Neural progenitor cell (in vitro differentiated cells): ENCODE results near the gene SLC38A1. TPM values are rescaled to one million over a fixed set of nuclear protein-coding genes. Genes with fewer than 3 reads are reported as not detected.
A peak's percentile ranks its signal among the peaks of the same experiment; 100 is the strongest.

Experiments
- DNase-seq: peaks from one replicate; pipeline ENCODE4 v3.0.0-alpha.2; 2016; ENCODE audit warnings: low spot score
- H2AFZ ChIP-seq: fragments of 200-600 bp; sonication (generic); replicated peaks from 2 replicates; pipeline ENCODE4 v1.6.1; 2016; ENCODE audit warnings: antibody characterized with exemption
- H3F3A ChIP-seq: fragments of 200-600 bp; sonication (generic); 2 replicates; pipeline ENCODE4 v1.6.1; 2016; ENCODE audit warnings: antibody characterized with exemption, low read depth
- H3K27ac ChIP-seq: fragments of 200-600 bp; sonication (generic); 2 replicates; pipeline ENCODE4 v1.5.1; 2016; ENCODE audit warnings: mild to moderate bottlenecking
- H3K27me3 ChIP-seq: fragments of 200-600 bp; sonication (generic); 2 replicates; pipeline ENCODE4 v1.6.1; 2016; ENCODE audit warnings: mild to moderate bottlenecking, moderate library complexity
- H3K36me3 ChIP-seq: fragments of 200-600 bp; sonication (generic); 2 replicates; pipeline ENCODE4 v1.5.1; 2016
- H3K4me1 ChIP-seq: fragments of 200-600 bp; sonication (generic); 2 replicates; pipeline ENCODE4 v1.6.1; 2016; ENCODE audit warnings: mixed run types
- H3K4me2 ChIP-seq: fragments of 200-600 bp; sonication (generic); 2 replicates; pipeline ENCODE4 v1.6.1; 2016
- H3K4me3 ChIP-seq: fragments of 200-600 bp; sonication (generic); 2 replicates; pipeline ENCODE4 v1.5.1; 2016
- H3K79me2 ChIP-seq: fragments of 200-600 bp; sonication (generic); 2 replicates; pipeline ENCODE4 v1.6.1; 2016; ENCODE audit warnings: low read depth
- H3K9ac ChIP-seq: fragments of 200-600 bp; sonication (generic); 2 replicates; pipeline ENCODE4 v1.6.1; 2016
- H3K9me3 ChIP-seq: fragments of 200-600 bp; sonication (generic); 2 replicates; pipeline ENCODE4 v1.5.1; 2016; ENCODE audit warnings: low read depth
- H4K20me1 ChIP-seq: fragments of 200-600 bp; sonication (generic); 2 replicates; pipeline ENCODE4 v1.6.1; 2016; ENCODE audit warnings: low read depth
- H3K27ac Mint-ChIP-seq: 3 replicates; pipeline ENCODE4 v1.8.0; 2021; ENCODE audit warnings: mixed read lengths
- H3K27me3 Mint-ChIP-seq: 2 replicates; pipeline ENCODE4 v1.8.0; 2022; ENCODE audit warnings: low read depth, mild to moderate bottlenecking, inconsistent platforms, moderate library complexity, mixed read lengths; ENCODE audit not compliant: insufficient read depth
- H3K36me3 Mint-ChIP-seq: 3 replicates; pipeline ENCODE4 v1.8.0; 2021; ENCODE audit warnings: mixed read lengths
- H3K4me1 Mint-ChIP-seq: 3 replicates; pipeline ENCODE4 v1.8.0; 2021; ENCODE audit warnings: mixed read lengths
- H3K4me3 Mint-ChIP-seq: 3 replicates; pipeline ENCODE4 v1.8.0; 2021; ENCODE audit warnings: mild to moderate bottlenecking, moderate library complexity, mixed read lengths
- H3K9me3 Mint-ChIP-seq: 3 replicates; pipeline ENCODE4 v1.8.0; 2020; ENCODE audit warnings: mixed read lengths
- CTCF ChIP-seq: fragments of 200-600 bp; sonication (generic); IDR thresholded peaks from 2 replicates; pipeline ENCODE4 v1.5.1; 2017; ENCODE audit warnings: antibody characterized with exemption, mild to moderate bottlenecking
- EZH2 ChIP-seq: fragments of 200-600 bp; sonication (generic); IDR thresholded peaks from 2 replicates; pipeline ENCODE4 v1.6.1; 2017; ENCODE audit warnings: antibody characterized with exemption, mild to moderate bottlenecking, moderate library complexity
- EZH2phosphoT487 ChIP-seq: fragments of 200-600 bp; sonication (generic); IDR thresholded peaks from 2 replicates; pipeline ENCODE4 v1.6.1; 2017; ENCODE audit warnings: antibody characterized with exemption
- total RNA-seq: library from RNA; depleted of rRNA; stranded (reverse); fragments of >200 nt; gene quantifications from 2 replicates; pipeline ENCODE4 v1.2.3, GENCODE V29; 2015; ENCODE audit warnings: low replicate concordance

Gene SLC38A1
- total RNA-seq, 1 donor from 2014 or later = 142 TPM

GRCh38 chr12:46150735-46151134 lies 118.1 kb downstream of the SLC38A1 start:
- Mint-ChIP-seq H3K9me3 (no peaks in the 10 kb centered on the region), H3K36me3 (no peaks in the 10 kb centered on the region), H3K4me3 (no peak overlapping the region), H3K27me3 (no peaks in the 10 kb centered on the region), H3K4me1 (peaks cover 14% of the 10 kb centered on the region), H3K27ac (no peak overlapping the region)
- TF ChIP-seq EZH2phosphoT487 = no peak
- H3K27ac ChIP-seq = peak overlapping the region; percentile 38
- no peak overlapping the region for H3K4me3 ChIP-seq
- no peaks in the 10 kb centered on the region for H3K79me2 ChIP-seq
- no peaks in the 10 kb centered on the region for H3F3A ChIP-seq
- H3K9ac ChIP-seq = no peak overlapping the region
- H3K4me2 ChIP-seq = no peak overlapping the region
- H2AFZ ChIP-seq = peak overlapping the region; percentile 40
- no peaks in the 10 kb centered on the region for H4K20me1 ChIP-seq
- no peaks in the 10 kb centered on the region for H3K27me3 ChIP-seq
- DNase-seq = no peak
- no peaks in the 10 kb centered on the region for H3K36me3 ChIP-seq
- no peaks in the 10 kb centered on the region for H3K9me3 ChIP-seq
- H3K4me1 ChIP-seq = peaks cover 13% of the 10 kb centered on the region

GRCh38 chr12:46149905-46150304 lies 118.9 kb downstream of the SLC38A1 start:
- H4K20me1 ChIP-seq = no peaks in the 10 kb centered on the region
- TF ChIP-seq EZH2 (no peak), EZH2phosphoT487 (no peak), CTCF (no peak)
- no peaks in the 10 kb centered on the region for H3K9me3 ChIP-seq
- H3K36me3 ChIP-seq = no peaks in the 10 kb centered on the region
- no peak overlapping the region for H3K4me3 ChIP-seq
- no peaks in the 10 kb centered on the region for H3K27me3 Mint-ChIP-seq
- no peak overlapping the region for H3K9ac ChIP-seq
- H3K4me1 Mint-ChIP-seq = peaks cover 14% of the 10 kb centered on the region
- H3K4me1 ChIP-seq = peaks cover 13% of the 10 kb centered on the region
- H3K79me2 ChIP-seq = no peaks in the 10 kb centered on the region
- DNase-seq = no peak
- H2AFZ ChIP-seq = no peak overlapping the region
- H3K4me2 ChIP-seq = no peak overlapping the region
- H3K27me3 ChIP-seq = no peaks in the 10 kb centered on the region
- H3K27ac ChIP-seq = no peak overlapping the region
- no peaks in the 10 kb centered on the region for H3F3A ChIP-seq
- H3K9me3 Mint-ChIP-seq = no peaks in the 10 kb centered on the region
- H3K27ac Mint-ChIP-seq = no peak overlapping the region
- no peaks in the 10 kb centered on the region for H3K36me3 Mint-ChIP-seq
- no peak overlapping the region for H3K4me3 Mint-ChIP-seq

- no peak overlapping the region for H3K4me3 Mint-ChIP-seq
- Histone ChIP-seq H3K27ac (no peak overlapping the region), H3K9me3 (no peaks in the 10 kb centered on the region), H3K4me2 (no peak overlapping the region), H3K27me3 (no peaks in the 10 kb centered on the region), H2AFZ (no peak overlapping the region), H3F3A (no peaks in the 10 kb centered on the region), H3K79me2 (no peaks in the 10 kb centered on the region), H4K20me1 (no peaks in the 10 kb centered on the region), H3K36me3 (no peaks in the 10 kb centered on the region), H3K9ac (no peak overlapping the region), H3K4me3 (no peak overlapping the region), H3K4me1 (peaks cover 13% of the 10 kb centered on the region)
- TF ChIP-seq CTCF = no peak
- no peak for TF ChIP-seq EZH2phosphoT487
- TF ChIP-seq EZH2 = no peak
- no peaks in the 10 kb centered on the region for H3K36me3 Mint-ChIP-seq
- no peak for DNase-seq
- H3K27ac Mint-ChIP-seq = no peak overlapping the region
- peaks cover 14% of the 10 kb centered on the region for H3K4me1 Mint-ChIP-seq
- no peaks in the 10 kb centered on the region for H3K9me3 Mint-ChIP-seq
- no peaks in the 10 kb centered on the region for H3K27me3 Mint-ChIP-seq
Measured at GRCh38 chr12:46149079-46149464, 119.8 kb downstream of the SLC38A1 start.

- no peak overlapping the region for H3K4me3 Mint-ChIP-seq
Measured at GRCh38 chr12:46148327-46149078, 120.3 kb downstream of the SLC38A1 start.

More at GRCh38 chr12:46148327-46149078, 120.3 kb downstream of the SLC38A1 start:
- Mint-ChIP-seq H3K27ac (no peak overlapping the region), H3K27me3 (no peaks in the 10 kb centered on the region), H3K36me3 (no peaks in the 10 kb centered on the region), H3K4me1 (peaks cover 14% of the 10 kb centered on the region), H3K9me3 (no peaks in the 10 kb centered on the region)
- Histone ChIP-seq H3F3A (no peaks in the 10 kb centered on the region), H3K79me2 (no peaks in the 10 kb centered on the region), H3K9ac (no peak overlapping the region), H3K27ac (no peak overlapping the region), H3K9me3 (no peaks in the 10 kb centered on the region), H3K4me3 (no peak overlapping the region), H3K36me3 (no peaks in the 10 kb centered on the region), H4K20me1 (no peaks in the 10 kb centered on the region), H3K27me3 (no peaks in the 10 kb centered on the region), H3K4me1 (peaks cover 13% of the 10 kb centered on the region), H2AFZ (no peak overlapping the region), H3K4me2 (no peak overlapping the region)
- DNase-seq = no peak
- TF ChIP-seq CTCF (no peak), EZH2 (no peak), EZH2phosphoT487 (no peak)
